A549 (cell line): ENCODE results near the gene STRN4.

ENCODE experiments used
- EP300 ChIP-seq, 2 experiments: fragments of >200 bp; sonication (Bioruptor Twin); formaldehyde crosslinking; IDR thresholded peaks; 2 replicates in 1 of 2; 3 replicates in 1 of 2; pipeline ENCODE4 v1.6.1; 2016 to 2017
- KDM1A ChIP-seq: fragments of 200-600 bp; sonication (generic); IDR thresholded peaks from 2 replicates; pipeline ENCODE4 v1.6.1; 2016; ENCODE audit warnings: low read depth, mild to moderate bottlenecking
- MAX ChIP-seq: IDR thresholded peaks from 2 replicates; pipeline ENCODE4 v1.6.1; 2012

DNA sequence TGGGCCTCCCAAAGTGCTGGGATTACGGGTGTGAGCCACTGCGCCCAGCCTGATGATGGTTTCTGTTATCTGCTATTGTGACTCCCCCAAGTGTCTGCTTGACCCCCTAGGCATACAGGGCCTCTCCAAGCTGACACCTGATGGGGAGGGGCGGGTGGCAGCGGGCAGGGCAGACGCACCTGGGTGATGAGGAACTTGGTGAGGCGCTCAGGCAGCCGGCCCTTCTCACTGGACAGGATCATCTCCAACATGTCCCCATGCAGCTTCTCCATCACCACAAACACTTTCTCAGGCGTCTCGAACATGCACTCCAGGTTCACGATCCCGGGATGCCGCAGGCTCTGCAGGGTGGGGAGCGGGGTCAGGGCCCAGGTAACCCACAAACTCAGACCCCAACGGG, 56.9 kb downstream of the STRN4 start:
- no peak for TF ChIP-seq MAX
- no peak for TF ChIP-seq KDM1A
- TF ChIP-seq EP300 (IDR thresholded peaks at IDR 0.05) = no peak
